Activated CD8-positive, alpha-beta memory T cell treated with anti-CD3 and anti-CD28 coated beads, Interleukin-2, amount 10 ng/mL, durations not matched to agents 7 days and 5 days (primary cell): Measurements from ENCODE around the gene SNED1. TPM values are rescaled to one million over a fixed set of nuclear protein-coding genes. Genes with fewer than 3 reads are reported as not detected.
A peak's percentile ranks its signal among the peaks of the same experiment; 100 is the strongest.

Experiments
- ATAC-seq: fragments of 150-1000 bp; cut with Tn5 transposase; one replicate; pipeline ENCODE4 v1.10.0; 2021; ENCODE audit warnings: moderate library complexity
- CTCF ChIA-PET: fragments of 350-600 bp; sonication (Branson Sonifier 250); formaldehyde crosslinking; loops from one replicate; lab custom pipeline; 2021; ENCODE audit warnings: antibody characterized with exemption; lab: Charles Lee
- DNase-seq: peaks from one replicate; pipeline ENCODE4 v3.0.0-alpha.2; 2020
- H3K27ac Mint-ChIP-seq: one replicate; pipeline ENCODE4 v1.8.0; 2021; ENCODE audit warnings: mild to moderate bottlenecking, mixed read lengths
- H3K27me3 Mint-ChIP-seq: one replicate; pipeline ENCODE4 v1.8.0; 2021; ENCODE audit warnings: mixed read lengths
- H3K36me3 Mint-ChIP-seq: one replicate; pipeline ENCODE4 v1.8.0; 2021; ENCODE audit warnings: mild to moderate bottlenecking, mixed read lengths
- H3K4me1 Mint-ChIP-seq: one replicate; pipeline ENCODE4 v1.8.0; 2021; ENCODE audit warnings: mixed read lengths
- H3K4me3 Mint-ChIP-seq: one replicate; pipeline ENCODE4 v1.8.0; 2021; ENCODE audit warnings: mild to moderate bottlenecking, moderate library complexity, mixed read lengths
- H3K9me3 Mint-ChIP-seq: one replicate; pipeline ENCODE4 v1.8.0; 2022; ENCODE audit warnings: low read depth, mixed read lengths
- total RNA-seq, 2 experiments: library from RNA; stranded (reverse); gene quantifications; one replicate each; pipeline ENCODE4 v1.2.3, GENCODE V29; 2021

Gene SNED1
- total RNA-seq, 2 experiments from 2014 or later: 3.6 to 4.6 TPM

- DNase-seq (peak; percentile 36), ATAC-seq (no peak)
- no peaks in the 10 kb centered on the region for H3K9me3 Mint-ChIP-seq
- no peak overlapping the region for H3K27ac Mint-ChIP-seq
- no peak overlapping the region for H3K4me3 Mint-ChIP-seq
- H3K27me3 Mint-ChIP-seq: no peaks in the 10 kb centered on the region
- CTCF ChIA-PET: no interaction called here
- no peaks in the 10 kb centered on the region for H3K36me3 Mint-ChIP-seq
- no peaks in the 10 kb centered on the region for H3K4me1 Mint-ChIP-seq
Observed at GRCh38 chr2:240963868-240964703, 34.3 kb upstream of the SNED1 start.

- DNase-seq: no peak
- CTCF ChIA-PET: no interaction called here
- no peaks in the 10 kb centered on the region for H3K4me1 Mint-ChIP-seq
- H3K9me3 Mint-ChIP-seq: no peaks in the 10 kb centered on the region
- no peak for ATAC-seq
- no peaks in the 10 kb centered on the region for H3K27me3 Mint-ChIP-seq
- no peak overlapping the region for H3K27ac Mint-ChIP-seq
- H3K4me3 Mint-ChIP-seq: no peak overlapping the region
- H3K36me3 Mint-ChIP-seq: no peaks in the 10 kb centered on the region
Observed at GRCh38 chr2:240964704-240965295, 33.6 kb upstream of the SNED1 start.

DNA sequence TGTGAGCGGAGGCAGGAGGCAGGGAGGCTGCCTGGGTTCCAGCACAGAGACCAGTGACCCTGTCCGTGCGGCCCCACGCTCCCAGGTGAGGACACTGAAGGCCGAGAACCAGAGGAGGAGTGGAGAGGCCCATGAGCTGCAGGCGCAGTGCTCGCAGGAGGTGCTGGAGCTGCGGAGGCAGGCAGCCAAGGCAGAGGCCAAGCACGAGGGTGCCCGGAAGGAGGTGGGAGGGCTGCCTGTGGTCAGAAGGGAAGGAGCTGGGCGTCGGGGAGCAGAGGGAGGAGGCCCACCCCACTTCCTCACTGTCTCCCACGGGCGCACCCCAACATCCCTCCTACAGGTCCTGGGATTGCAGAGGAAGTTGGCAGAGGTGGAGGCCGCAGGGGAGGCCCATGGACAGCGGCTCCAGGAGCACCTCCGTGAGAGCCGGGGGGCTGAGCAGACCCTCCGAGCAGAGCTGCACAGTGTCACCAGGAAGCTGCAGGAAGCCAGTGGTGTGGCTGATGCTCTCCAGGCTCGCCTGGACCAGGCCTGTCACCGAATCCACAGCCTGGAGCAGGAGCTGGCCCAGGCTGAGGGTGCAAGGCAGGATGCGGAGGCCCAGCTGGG, 33.0 kb upstream of the SNED1 start:
- ATAC-seq: no peak
- Mint-ChIP-seq H3K27me3 (no peaks in the 10 kb centered on the region), H3K9me3 (no peaks in the 10 kb centered on the region), H3K36me3 (no peaks in the 10 kb centered on the region), H3K27ac (no peak overlapping the region), H3K4me1 (no peaks in the 10 kb centered on the region), H3K4me3 (no peak overlapping the region)
- DNase-seq: no peak
- CTCF ChIA-PET: interaction anchor here (0.9 kb wide), 1 partner anchor 113 kb away, joined by 3 read pairs; no protein-coding TSS in a partner anchor

DNA sequence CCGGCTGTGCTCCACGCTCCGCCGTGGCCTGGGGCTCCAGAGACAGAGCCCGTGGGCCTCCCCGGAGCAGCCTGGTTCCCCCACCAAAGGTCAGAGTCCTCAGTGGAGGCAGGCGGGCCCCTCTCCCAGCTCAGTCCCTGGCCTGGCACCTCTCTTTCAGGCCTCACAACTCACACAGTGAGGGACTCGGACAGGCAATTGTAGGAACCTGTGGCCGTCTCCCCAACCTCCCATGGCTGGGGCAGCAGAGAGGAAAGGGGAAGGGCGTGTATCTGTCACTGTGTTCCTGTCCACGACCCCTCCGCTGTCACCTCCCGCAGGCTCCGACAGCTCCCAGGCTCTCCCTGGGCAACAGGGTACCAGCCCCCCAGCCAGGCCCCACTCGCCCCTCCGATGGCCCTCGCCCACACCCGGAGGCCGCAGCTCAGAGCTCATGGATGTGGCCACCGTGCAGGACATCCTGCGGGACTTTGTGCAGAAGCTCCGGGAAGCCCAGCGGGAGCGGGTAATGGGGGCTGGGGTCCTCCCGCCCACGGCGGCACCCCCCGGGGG, 32.4 kb upstream of the SNED1 start:
- Mint-ChIP-seq H3K27me3 (no peaks in the 10 kb centered on the region), H3K9me3 (no peaks in the 10 kb centered on the region), H3K4me3 (no peak overlapping the region), H3K4me1 (no peaks in the 10 kb centered on the region), H3K27ac (no peak overlapping the region), H3K36me3 (no peaks in the 10 kb centered on the region)
- CTCF ChIA-PET: interaction anchor here (0.9 kb wide), 1 partner anchor 113 kb away, joined by 3 read pairs; no protein-coding TSS in a partner anchor
- no peak for DNase-seq
- no peak for ATAC-seq

DNA sequence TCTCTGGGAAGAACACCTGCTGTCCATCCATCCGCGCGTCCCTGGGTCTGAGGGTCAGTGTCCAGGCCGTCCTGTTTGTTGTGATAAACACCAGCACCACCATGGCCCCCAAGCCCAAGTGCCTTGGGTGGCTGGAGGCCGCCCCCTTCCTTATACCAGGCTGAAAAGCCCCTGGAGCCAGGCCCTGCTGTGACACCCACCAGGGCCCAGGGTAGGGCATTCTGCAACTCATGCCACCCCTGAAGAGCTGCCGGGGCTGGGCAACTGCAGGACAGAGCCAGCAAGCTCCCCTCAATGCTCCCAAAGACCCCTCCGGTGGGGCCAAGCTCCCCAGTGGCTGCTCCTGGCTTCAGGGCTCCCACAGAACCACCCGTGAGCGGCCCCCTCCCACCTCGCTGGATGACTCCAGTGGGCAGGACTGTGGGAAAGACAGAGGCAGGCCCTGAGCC, 31.9 kb upstream of the SNED1 start:
- Mint-ChIP-seq H3K27ac (no peak overlapping the region), H3K9me3 (no peaks in the 10 kb centered on the region), H3K4me1 (no peaks in the 10 kb centered on the region), H3K36me3 (no peaks in the 10 kb centered on the region), H3K4me3 (no peak overlapping the region), H3K27me3 (peaks cover 1% of the 10 kb centered on the region)
- ATAC-seq: no peak
- CTCF ChIA-PET: no interaction called here
- DNase-seq: no peak

- Mint-ChIP-seq H3K27me3 (peaks cover 7% of the 10 kb centered on the region), H3K27ac (no peak overlapping the region), H3K36me3 (no peaks in the 10 kb centered on the region), H3K9me3 (no peaks in the 10 kb centered on the region), H3K4me3 (no peak overlapping the region), H3K4me1 (no peaks in the 10 kb centered on the region)
- DNase-seq (no peak), ATAC-seq (no peak)
- CTCF ChIA-PET: no interaction called here
Observed at GRCh38 chr2:240966906-240967680, 31.3 kb upstream of the SNED1 start.

GRCh38 chr2:240967681-240968621, 30.5 kb upstream of the SNED1 start:
- no peak for DNase-seq
- CTCF ChIA-PET: no interaction called here
- ATAC-seq: no peak
- H3K27me3 Mint-ChIP-seq: peaks cover 7% of the 10 kb centered on the region
- no peaks in the 10 kb centered on the region for H3K36me3 Mint-ChIP-seq
- no peak overlapping the region for H3K27ac Mint-ChIP-seq
- no peak overlapping the region for H3K4me3 Mint-ChIP-seq
- H3K4me1 Mint-ChIP-seq: no peaks in the 10 kb centered on the region
- H3K9me3 Mint-ChIP-seq: no peaks in the 10 kb centered on the region

GRCh38 chr2:240968731-240969624, 29.4 kb upstream of the SNED1 start:
- no peaks in the 10 kb centered on the region for H3K4me1 Mint-ChIP-seq
- peaks cover 7% of the 10 kb centered on the region for H3K27me3 Mint-ChIP-seq
- no peak overlapping the region for H3K4me3 Mint-ChIP-seq
- H3K9me3 Mint-ChIP-seq: no peaks in the 10 kb centered on the region
- no peak overlapping the region for H3K27ac Mint-ChIP-seq
- ATAC-seq (no peak), DNase-seq (no peak)
- CTCF ChIA-PET: no interaction called here
- no peaks in the 10 kb centered on the region for H3K36me3 Mint-ChIP-seq

DNA sequence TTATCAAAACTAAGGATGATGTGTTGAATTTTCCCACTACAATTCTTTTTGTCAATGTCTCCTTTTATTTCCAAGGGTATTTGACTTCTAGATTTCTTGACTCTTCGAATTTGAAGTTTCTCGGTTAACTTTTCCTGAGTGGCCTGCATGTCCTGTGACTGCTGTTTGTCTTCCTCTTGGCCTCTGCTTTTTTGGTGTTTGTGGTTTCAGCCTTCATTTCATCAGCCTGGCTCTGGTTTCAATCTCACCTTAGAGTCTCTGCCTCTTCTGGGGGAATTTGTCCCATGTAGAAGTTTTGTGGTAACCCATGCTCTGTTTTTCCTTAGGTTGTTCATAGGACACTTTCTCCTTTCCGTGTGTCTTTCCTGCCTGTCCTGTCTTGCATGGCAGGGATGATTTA, 28.3 kb upstream of the SNED1 start:
- DNase-seq: no peak
- CTCF ChIA-PET: no interaction called here
- no peak for ATAC-seq
- Mint-ChIP-seq H3K36me3 (no peaks in the 10 kb centered on the region), H3K4me1 (peaks cover 5% of the 10 kb centered on the region), H3K9me3 (no peaks in the 10 kb centered on the region), H3K4me3 (no peak overlapping the region), H3K27ac (no peak overlapping the region), H3K27me3 (peaks cover 13% of the 10 kb centered on the region)

GRCh38 chr2:240970816-240971215, 27.6 kb upstream of the SNED1 start:
- ATAC-seq (no peak), DNase-seq (no peak)
- no peak overlapping the region for H3K27ac Mint-ChIP-seq
- H3K4me1 Mint-ChIP-seq: peaks cover 5% of the 10 kb centered on the region
- no peaks in the 10 kb centered on the region for H3K9me3 Mint-ChIP-seq
- peaks cover 13% of the 10 kb centered on the region for H3K27me3 Mint-ChIP-seq
- no peak overlapping the region for H3K4me3 Mint-ChIP-seq
- CTCF ChIA-PET: interaction anchor here (1.0 kb wide), 1 partner anchor 56 kb away, joined by 3 read pairs; no protein-coding TSS in a partner anchor
- no peaks in the 10 kb centered on the region for H3K36me3 Mint-ChIP-seq

DNA sequence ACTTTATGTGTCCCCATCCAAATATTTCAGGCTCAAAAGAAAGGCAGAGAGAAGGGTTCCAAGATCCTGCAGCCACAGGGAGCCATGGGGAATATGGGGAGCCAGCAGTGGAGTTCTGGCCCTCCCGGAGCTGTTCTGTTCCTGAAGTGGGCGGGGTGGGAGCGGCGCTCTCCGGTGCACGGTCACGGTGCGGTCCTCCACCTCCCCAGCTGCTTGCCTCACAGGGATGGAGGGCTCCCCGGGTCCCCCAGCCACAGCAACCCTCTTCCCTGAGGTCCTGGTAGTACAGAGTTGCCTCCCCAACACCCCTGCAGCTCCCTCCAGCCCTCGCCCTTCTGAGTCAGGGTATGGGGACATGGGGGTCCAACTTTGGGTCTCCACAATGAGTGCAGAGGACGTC, 26.2 kb upstream of the SNED1 start:
- peaks cover 13% of the 10 kb centered on the region for H3K27me3 Mint-ChIP-seq
- CTCF ChIA-PET: interaction anchor here (1.5 kb wide), 1 partner anchor 11 kb away, joined by 5 read pairs; no protein-coding TSS in a partner anchor
- no peak overlapping the region for H3K4me3 Mint-ChIP-seq
- no peak for ATAC-seq
- no peak for DNase-seq
- peaks cover 5% of the 10 kb centered on the region for H3K4me1 Mint-ChIP-seq
- no peaks in the 10 kb centered on the region for H3K9me3 Mint-ChIP-seq
- H3K36me3 Mint-ChIP-seq: no peaks in the 10 kb centered on the region
- H3K27ac Mint-ChIP-seq: no peak overlapping the region
